Subcutaneous abdominal adipose tissue (tissue), 5 donors: ENCODE data around the gene HKDC1.
A peak's percentile ranks its signal among the peaks of the same experiment; 100 is the strongest.
"Not testable (repeated sequence)": the region's sequence is repeated elsewhere in the genome, so short reads cannot be mapped to it uniquely, and the experiment has no call there.

ENCODE experiments used
- H3K27ac ChIP-seq: one replicate; pipeline ENCODE4 v1.7.0; 2013; ENCODE audit warnings: low read depth, mild to moderate bottlenecking, inconsistent platforms, low read length, moderate library complexity
- H3K27me3 ChIP-seq, 5 donors: one replicate each; pipeline ENCODE4 v1.7.0; 2013; ENCODE audit warnings: low read length in 5 of 5, inconsistent platforms in 1 of 5; ENCODE audit not compliant: control insufficient read depth in 5 of 5, insufficient read depth in 4 of 5
- H3K36me3 ChIP-seq, 5 donors: one replicate each; pipeline ENCODE4 v1.7.0; 2013; ENCODE audit warnings: low read length in 5 of 5; ENCODE audit not compliant: control insufficient read depth in 5 of 5, insufficient read depth in 5 of 5
- H3K4me1 ChIP-seq, 5 donors: one replicate each; pipeline ENCODE4 v1.7.0; 2013; ENCODE audit warnings: low read length in 5 of 5, mild to moderate bottlenecking in 3 of 5, moderate library complexity in 1 of 5; ENCODE audit not compliant: control insufficient read depth in 5 of 5, insufficient read depth in 5 of 5
- H3K4me3 ChIP-seq, 5 donors: one replicate each; pipeline ENCODE4 v1.7.0; 2013; ENCODE audit warnings: low read length in 5 of 5, low read depth in 1 of 5
- H3K9ac ChIP-seq, 5 donors: one replicate each; pipeline ENCODE4 v1.7.0; 2013; ENCODE audit warnings: low read length in 5 of 5, mild to moderate bottlenecking in 4 of 5, moderate library complexity in 3 of 5
- H3K9me3 ChIP-seq, 5 donors: one replicate each; pipeline ENCODE4 v1.7.0; 2013; ENCODE audit warnings: low read length in 5 of 5; ENCODE audit not compliant: control insufficient read depth in 5 of 5
- donor health status: healthy.
- donor health status: healthy.
- donor health status: healthy.
- donor health status: healthy.
- donor health status: healthy.

Gene HKDC1

DNA sequence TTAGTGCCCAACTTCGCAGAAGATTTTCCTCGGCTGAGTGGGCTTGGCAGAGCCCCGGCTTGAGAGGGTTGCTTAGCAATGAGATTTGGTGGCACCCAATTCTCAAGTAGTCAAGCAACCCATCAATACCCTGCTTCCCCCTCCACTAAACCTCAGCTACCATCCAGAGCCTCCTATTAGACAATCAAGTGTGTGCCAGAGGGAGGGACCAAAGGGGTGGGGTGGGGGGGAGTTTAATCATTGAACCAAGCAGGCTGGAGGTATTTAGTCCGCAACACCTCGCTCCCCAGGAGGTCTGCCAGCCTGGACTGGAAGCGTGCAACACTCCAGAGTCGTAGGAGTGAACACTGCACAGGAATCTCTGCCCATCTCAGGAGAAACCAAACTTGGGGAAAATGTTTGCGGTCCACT is at the start of gene HKDC1:
TSS of gene HKDC1 (plus strand) at position 292 of the 411 bp plus-strand sequence. CDS start at position 396, 104 bp downstream.
- peaks cover 0 to 18% (median 4%) of the 10 kb centered on the region in 5 donors for H3K4me1 ChIP-seq
- no peak within 1 kb of the TSS for H3K4me3 ChIP-seq
- H3K9me3 ChIP-seq: no peaks in the 10 kb centered on the region
- H3K27ac ChIP-seq: no peak within 1 kb of the TSS
- no peak within 1 kb of the TSS for H3K9ac ChIP-seq
- H3K27me3 ChIP-seq: peaks cover 0 to 18% (median 3%) of the 10 kb centered on the region in 5 donors
- H3K36me3 ChIP-seq: no peaks in the 10 kb centered on the region

DNA sequence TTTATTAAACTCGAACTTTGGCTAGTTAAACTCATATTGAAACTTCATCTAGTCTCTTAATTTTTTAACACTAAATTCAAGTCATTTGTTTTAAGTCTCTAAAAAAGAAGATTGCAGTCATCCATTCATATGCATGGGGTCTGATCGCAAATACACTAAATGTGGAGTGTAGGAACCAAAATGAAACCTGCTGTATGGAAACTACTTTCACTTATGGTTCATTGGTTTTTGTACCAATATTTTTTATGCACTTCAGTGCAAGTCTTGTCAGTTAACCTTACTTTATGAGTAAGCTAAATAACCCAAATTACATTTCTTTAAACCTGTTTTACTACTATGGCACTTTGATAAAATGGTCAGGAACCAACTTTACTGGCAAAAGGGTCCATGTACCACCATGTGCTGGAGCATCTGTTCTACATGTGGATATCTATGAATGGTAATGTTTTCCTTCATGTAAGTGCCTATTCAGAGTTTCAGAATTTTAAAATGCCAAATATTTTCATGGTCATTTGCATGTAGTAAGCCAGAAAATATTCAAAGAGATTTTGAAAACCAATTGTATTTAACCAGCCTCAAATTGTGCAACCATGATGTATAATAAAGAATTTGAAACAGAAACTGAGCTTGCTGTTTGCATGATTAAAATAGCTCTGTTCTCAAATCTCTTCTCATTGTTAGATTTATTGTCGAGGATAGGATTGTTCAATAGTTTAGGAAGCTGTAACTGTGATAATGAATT is 47.7 kb upstream of the HKDC1 start:
- Histone ChIP-seq H3K9ac (no peak overlapping the region), H3K27me3 (no peaks in the 10 kb centered on the region), H3K4me1 (no peaks in the 10 kb centered on the region), H3K27ac (no peak overlapping the region), H3K36me3 (peaks cover 30 to 41% (median 33%) of the 10 kb centered on the region in 5 donors), H3K9me3 (no peaks in the 10 kb centered on the region), H3K4me3 (no peak overlapping the region)

GRCh38 chr10:69175326-69175725 is 44.8 kb upstream of the HKDC1 start:
- H3K27me3 ChIP-seq, H3K27ac ChIP-seq, H3K4me3 ChIP-seq, H3K9me3 ChIP-seq, H3K9ac ChIP-seq: not testable (repeated sequence)
- Histone ChIP-seq H3K36me3 (peaks cover 12 to 26% (median 20%) of the 10 kb centered on the region in 5 donors), H3K4me1 (peaks cover 3 to 11% (median 8%) of the 10 kb centered on the region in 5 donors)

- no peak overlapping the region for H3K9ac ChIP-seq
- H3K4me1 ChIP-seq: peaks cover 8 to 24% (median 22%) of the 10 kb centered on the region in 5 donors
- H3K4me3 ChIP-seq: no peak overlapping the region
- no peak overlapping the region for H3K27ac ChIP-seq
- H3K9me3 ChIP-seq: no peaks in the 10 kb centered on the region
- peaks cover 1 to 11% (median 6%) of the 10 kb centered on the region in 5 donors for H3K36me3 ChIP-seq
- H3K27me3 ChIP-seq: no peaks in the 10 kb centered on the region
These were observed 43.3 kb upstream of the HKDC1 start for GRCh38 chr10:69176823-69177222.

- Histone ChIP-seq H3K27me3 (no peaks in the 10 kb centered on the region), H3K4me1 (peaks cover 8 to 27% (median 24%) of the 10 kb centered on the region in 5 donors), H3K9me3 (no peaks in the 10 kb centered on the region), H3K36me3 (peaks cover 2 to 9% (median 5%) of the 10 kb centered on the region in 5 donors), H3K4me3 (peak overlapping the region; percentile 75 to 100 (median 98)), H3K27ac (peak overlapping the region; percentile 98), H3K9ac (peak overlapping the region; percentile 95 to 100 (median 99))
These were observed 40.9 kb upstream of the HKDC1 start for GRCh38 chr10:69179089-69179742.

DNA sequence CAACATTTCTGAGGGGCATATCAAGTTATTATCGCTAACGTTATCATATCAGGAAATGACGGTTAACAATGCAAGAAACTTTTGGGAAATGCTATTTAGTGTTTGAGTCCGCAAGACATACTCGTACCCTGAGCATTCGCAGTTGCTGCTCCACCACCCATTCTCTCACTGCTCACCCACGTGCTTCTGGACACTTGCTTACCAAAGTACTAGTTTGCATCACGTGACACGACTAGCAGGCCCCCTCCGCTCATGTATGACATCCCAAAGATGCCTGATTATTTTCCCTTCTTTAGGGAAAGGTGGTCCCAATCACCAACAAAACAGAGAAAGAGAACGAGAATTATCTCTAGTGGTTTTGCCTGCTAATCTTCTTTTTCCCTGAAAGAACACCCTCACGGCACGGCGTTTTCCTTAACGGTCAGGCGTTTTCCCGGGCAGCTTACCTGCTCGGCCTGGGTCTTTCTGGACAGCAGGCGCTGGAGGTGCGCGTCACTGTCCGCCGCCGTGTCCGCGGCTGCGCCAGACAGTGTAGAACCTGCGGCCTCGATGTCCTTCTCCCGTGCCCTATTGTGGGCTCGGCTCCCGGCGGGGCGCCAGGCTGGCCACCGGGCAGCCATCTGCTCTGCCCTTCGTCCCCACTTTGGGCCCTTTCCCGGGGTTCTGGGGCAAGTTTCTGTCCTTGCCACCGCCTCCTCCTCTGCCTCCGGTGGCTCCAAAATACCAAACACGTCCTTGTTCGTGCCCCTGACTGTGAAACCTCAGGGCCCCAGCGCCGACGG is 40.2 kb upstream of the HKDC1 start, which contains the start of gene SUPV3L1:
TSS of gene SUPV3L1 (plus strand) at position 492 of the 782 bp plus-strand sequence. CDS start at position 550, 58 bp downstream.
- H3K9ac ChIP-seq: peak within 1 kb of the TSS; percentile 95 to 100 (median 99)
- peak within 1 kb of the TSS; percentile 98 for H3K27ac ChIP-seq
- H3K4me1 ChIP-seq: peaks cover 8 to 28% (median 24%) of the 10 kb centered on the region in 5 donors

GRCh38 chr10:69180525-69181204 is 39.5 kb upstream of the HKDC1 start:
- H3K4me1 ChIP-seq: peaks cover 8 to 31% (median 24%) of the 10 kb centered on the region in 5 donors
- peak overlapping the region; percentile 95 to 100 (median 99) for H3K9ac ChIP-seq
- no peaks in the 10 kb centered on the region for H3K9me3 ChIP-seq
- peak overlapping the region; percentile 98 for H3K27ac ChIP-seq
- H3K27me3 ChIP-seq: no peaks in the 10 kb centered on the region
- peaks cover 2 to 15% (median 5%) of the 10 kb centered on the region in 5 donors for H3K36me3 ChIP-seq
- peak overlapping the region; percentile 92 to 100 (median 98) for H3K4me3 ChIP-seq

More for the DNA sequence above, 40.2 kb upstream of the HKDC1 start, which contains the start of gene SUPV3L1:
- Histone ChIP-seq H3K9me3 (no peaks in the 10 kb centered on the region), H3K4me3 (peak within 1 kb of the TSS; percentile 92 to 100 (median 98)), H3K27me3 (no peaks in the 10 kb centered on the region), H3K36me3 (peaks cover 2 to 15% (median 5%) of the 10 kb centered on the region in 5 donors)

- Histone ChIP-seq H3K9ac (peak overlapping the region in 4 of 5 donors; percentile 95 to 100 (median 98)), H3K9me3 (no peaks in the 10 kb centered on the region), H3K27ac (no peak overlapping the region), H3K4me1 (peaks cover 8 to 31% (median 24%) of the 10 kb centered on the region in 5 donors), H3K27me3 (no peaks in the 10 kb centered on the region), H3K4me3 (peak overlapping the region in 3 of 5 donors; percentile 92 to 98 (median 97)), H3K36me3 (peaks cover 3 to 22% (median 10%) of the 10 kb centered on the region in 5 donors)
These were observed 38.7 kb upstream of the HKDC1 start for GRCh38 chr10:69181433-69181832.

DNA sequence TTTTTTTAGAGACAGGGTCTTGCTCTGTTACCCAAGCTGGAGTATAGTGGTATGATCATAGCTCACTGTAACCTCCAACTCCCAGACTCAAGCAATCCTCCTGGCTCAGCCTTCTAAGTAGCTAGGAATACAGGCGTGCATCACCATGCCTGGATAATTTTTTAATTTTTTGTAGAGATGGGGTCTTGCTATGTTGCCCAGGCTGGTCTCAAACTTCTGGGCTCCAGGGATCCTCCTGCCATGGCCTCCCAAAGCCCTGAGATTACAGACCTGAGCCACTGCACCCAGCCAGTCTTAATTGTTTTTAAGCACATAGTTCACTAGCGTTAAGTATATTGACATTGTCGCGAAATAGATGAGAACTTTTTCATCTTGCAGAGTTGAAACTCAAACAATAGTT is 38.1 kb upstream of the HKDC1 start:
- Histone ChIP-seq H3K4me3 (no peak overlapping the region), H3K27me3 (no peaks in the 10 kb centered on the region), H3K4me1 (peaks cover 8 to 31% (median 24%) of the 10 kb centered on the region in 5 donors), H3K27ac (no peak overlapping the region), H3K36me3 (peaks cover 8 to 28% (median 16%) of the 10 kb centered on the region in 5 donors), H3K9me3 (no peaks in the 10 kb centered on the region), H3K9ac (peak overlapping the region in 1 of 5 donors; percentile 17)
